ENCODE results near the gene SCML2. TPM values are rescaled to one million over a fixed set of nuclear protein-coding genes. Genes with fewer than 3 reads are reported as not detected.

Gene SCML2
- total and polyA plus RNA-seq, 9 donors = 3.1 to 6.7 (median 5.1) TPM

DNA sequence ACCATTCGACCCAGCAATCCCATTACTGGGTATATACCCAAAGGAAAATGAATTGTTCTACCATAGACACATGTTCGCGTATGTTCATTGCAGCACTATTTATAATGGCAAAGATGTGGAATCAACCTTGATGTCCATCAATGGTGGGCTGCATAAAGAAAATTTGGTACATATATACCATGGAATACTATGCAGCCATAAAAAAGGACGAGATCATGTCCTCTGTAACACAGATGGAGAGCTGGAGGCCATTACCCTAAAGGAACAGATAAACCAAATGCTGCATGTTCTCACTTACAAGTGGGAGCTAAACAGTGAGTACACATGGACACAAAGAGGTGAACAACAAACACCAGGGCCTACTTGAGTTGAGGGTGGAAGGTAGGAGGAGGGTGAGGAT lies 45.1 kb downstream of the SCML2 start:
- Histone ChIP-seq H3K4me3 (no peak overlapping the region), H3K27me3 (no peaks in the 10 kb centered on the region), H3K4me1 (ENCODE audit: insufficient read depth) (no peaks in the 10 kb centered on the region), H3K27ac (no peak overlapping the region), H3K9me3 (no peaks in the 10 kb centered on the region), H3K36me3 (no peaks in the 10 kb centered on the region)
- DNase-seq = no peak
- intact Hi-C loops (cut with DNase I) = no loop called here
- 82 to 85% (median 83%) methylated on average over 4 of the region's 4 CpGs for WGBS, 3 donors
- TF ChIP-seq, protein P1, sequence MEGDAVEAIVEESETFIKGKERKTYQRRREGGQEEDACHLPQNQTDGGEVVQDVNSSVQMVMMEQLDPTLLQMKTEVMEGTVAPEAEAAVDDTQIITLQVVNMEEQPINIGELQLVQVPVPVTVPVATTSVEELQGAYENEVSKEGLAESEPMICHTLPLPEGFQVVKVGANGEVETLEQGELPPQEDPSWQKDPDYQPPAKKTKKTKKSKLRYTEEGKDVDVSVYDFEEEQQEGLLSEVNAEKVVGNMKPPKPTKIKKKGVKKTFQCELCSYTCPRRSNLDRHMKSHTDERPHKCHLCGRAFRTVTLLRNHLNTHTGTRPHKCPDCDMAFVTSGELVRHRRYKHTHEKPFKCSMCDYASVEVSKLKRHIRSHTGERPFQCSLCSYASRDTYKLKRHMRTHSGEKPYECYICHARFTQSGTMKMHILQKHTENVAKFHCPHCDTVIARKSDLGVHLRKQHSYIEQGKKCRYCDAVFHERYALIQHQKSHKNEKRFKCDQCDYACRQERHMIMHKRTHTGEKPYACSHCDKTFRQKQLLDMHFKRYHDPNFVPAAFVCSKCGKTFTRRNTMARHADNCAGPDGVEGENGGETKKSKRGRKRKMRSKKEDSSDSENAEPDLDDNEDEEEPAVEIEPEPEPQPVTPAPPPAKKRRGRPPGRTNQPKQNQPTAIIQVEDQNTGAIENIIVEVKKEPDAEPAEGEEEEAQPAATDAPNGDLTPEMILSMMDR (IDR thresholded peaks at IDR 0.05) = no peak
- no peak for TF ChIP-seq EP300 (IDR thresholded peaks at IDR 0.05)
- no peak for TF ChIP-seq POLR2A (IDR thresholded peaks at IDR 0.05)

DNA sequence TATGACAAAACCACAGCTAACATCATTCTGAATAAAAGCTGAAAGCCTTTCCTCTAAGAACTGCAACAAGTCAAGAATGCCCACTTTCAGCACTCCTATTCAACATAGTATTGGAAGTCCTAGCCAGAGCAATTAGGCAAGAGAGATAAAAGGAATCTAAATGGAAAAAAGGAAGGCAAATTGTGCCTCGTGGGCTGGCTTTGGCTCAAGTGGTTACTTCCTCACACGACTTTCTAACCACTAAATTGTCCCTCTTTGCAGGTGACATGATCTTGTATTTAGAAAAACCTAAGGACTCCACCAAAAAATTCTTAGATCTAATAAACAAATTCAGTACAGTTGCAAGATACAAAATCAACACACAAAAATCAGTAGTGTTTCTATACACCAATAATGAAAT lies 57.2 kb downstream of the SCML2 start:
- no peak for TF ChIP-seq EP300 (IDR thresholded peaks at IDR 0.05)
- TF ChIP-seq, protein P1 (IDR thresholded peaks at IDR 0.05) = no peak
- TF ChIP-seq POLR2A (IDR thresholded peaks at IDR 0.05) = no peak
- WGBS, 3 donors = 53 to 69% (median 62%) methylated on average over 2 of the region's 2 CpGs
- Histone ChIP-seq H3K9me3 (no peaks in the 10 kb centered on the region), H3K27ac (no peak overlapping the region), H3K27me3 (no peaks in the 10 kb centered on the region), H3K4me1 (ENCODE audit: insufficient read depth) (no peaks in the 10 kb centered on the region), H3K4me3 (no peak overlapping the region), H3K36me3 (no peaks in the 10 kb centered on the region)
- no peak for DNase-seq
- intact Hi-C loops (cut with DNase I) = no loop called here

DNA sequence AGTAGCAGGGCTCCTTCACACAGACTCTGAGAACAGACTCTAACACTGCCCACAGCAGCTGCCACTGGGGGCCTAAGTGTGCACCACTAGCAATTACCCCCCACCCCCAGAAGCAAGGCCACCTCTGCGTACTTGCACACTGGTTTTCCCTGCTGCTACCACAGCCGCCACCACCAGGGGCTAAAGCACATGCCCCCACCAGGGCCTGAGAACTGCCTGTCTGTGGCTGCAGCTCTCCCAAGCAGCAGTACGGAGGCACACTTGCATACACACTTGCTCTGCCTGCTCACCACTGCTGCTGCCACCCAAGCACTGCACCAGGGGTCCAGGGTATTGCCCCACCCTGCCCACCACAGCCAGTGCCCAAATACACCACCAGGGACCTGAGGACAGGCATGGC lies 59.6 kb downstream of the SCML2 start:
- WGBS, 3 donors = 74 to 79% (median 74%) methylated on average over 3 of the region's 3 CpGs
- H3K9me3 ChIP-seq = no peaks in the 10 kb centered on the region
- DNase-seq = no peak
- no peak overlapping the region for H3K27ac ChIP-seq
- TF ChIP-seq POLR2A (IDR thresholded peaks at IDR 0.05) (no peak), EP300 (IDR thresholded peaks at IDR 0.05) (no peak)
- TF ChIP-seq, protein P1 (IDR thresholded peaks at IDR 0.05) = no peak
- H3K4me1 ChIP-seq (ENCODE audit: insufficient read depth) = peaks cover 2% of the 10 kb centered on the region
- no peaks in the 10 kb centered on the region for H3K36me3 ChIP-seq
- H3K27me3 ChIP-seq = no peaks in the 10 kb centered on the region
- intact Hi-C loops (cut with DNase I) = no loop called here
- H3K4me3 ChIP-seq = no peak overlapping the region

DNA sequence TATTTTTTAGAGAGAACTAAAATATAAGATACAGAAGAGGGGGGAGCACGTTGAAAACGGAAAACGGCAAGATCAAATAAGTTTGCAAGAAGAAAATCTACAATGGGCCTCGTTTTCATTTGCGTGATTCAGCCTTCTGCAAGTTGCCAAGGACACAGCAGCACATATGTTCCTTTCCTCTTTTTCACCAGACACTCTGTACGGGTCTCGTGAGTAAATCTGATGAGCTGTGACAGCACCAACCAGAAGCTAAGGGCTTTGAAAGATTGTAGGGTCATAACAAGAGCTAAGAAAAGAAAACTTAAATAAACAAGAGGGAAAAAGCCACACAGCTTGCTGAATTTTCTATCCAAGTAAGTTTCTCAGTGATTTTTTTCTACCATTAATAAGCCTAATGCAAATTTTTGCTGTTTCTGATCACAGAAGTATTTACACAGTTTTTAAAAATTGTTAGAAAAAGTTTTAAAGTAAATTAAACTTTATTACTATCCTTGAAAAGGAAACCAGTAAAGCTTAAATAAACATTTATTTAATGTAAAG lies 63.4 kb downstream of the SCML2 start:
- no peak for DNase-seq

DNA sequence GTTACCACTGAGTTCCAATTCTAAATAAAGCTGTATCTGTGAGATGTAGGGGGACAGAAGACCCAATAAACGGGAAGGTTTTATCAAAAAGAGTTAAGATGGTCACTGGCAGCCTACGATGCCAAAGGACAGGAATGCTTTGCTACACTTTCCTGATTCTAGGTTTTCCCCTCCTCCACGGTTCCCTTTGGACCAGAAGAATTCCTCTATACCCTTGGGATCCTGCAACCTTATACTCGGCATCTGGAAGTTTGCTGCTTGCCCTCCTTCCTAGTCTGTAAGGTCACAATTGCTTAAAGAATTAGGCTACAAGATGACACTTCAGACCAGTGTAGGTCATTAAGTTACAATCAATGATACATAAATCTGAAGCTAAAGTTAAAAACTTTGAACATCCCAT lies 64.3 kb downstream of the SCML2 start:
- no peak overlapping the region for H3K4me3 ChIP-seq
- H3K9me3 ChIP-seq = no peaks in the 10 kb centered on the region
- H3K36me3 ChIP-seq = no peaks in the 10 kb centered on the region
- intact Hi-C loops (cut with DNase I) = no loop called here
- WGBS, 3 donors = 9 to 21% (median 16%) methylated on average over 4 of the region's 4 CpGs
- H3K27ac ChIP-seq = no peak overlapping the region
- no peak for DNase-seq
- H3K27me3 ChIP-seq = no peaks in the 10 kb centered on the region
- H3K4me1 ChIP-seq (ENCODE audit: insufficient read depth) = peaks cover 2% of the 10 kb centered on the region
- TF ChIP-seq EP300 (IDR thresholded peaks at IDR 0.05) (no peak), POLR2A (IDR thresholded peaks at IDR 0.05) (no peak)
- TF ChIP-seq, protein P1 (IDR thresholded peaks at IDR 0.05) = no peak

More for the DNA sequence above, 63.4 kb downstream of the SCML2 start:
- H3K27ac ChIP-seq = no peak overlapping the region
- 29 to 38% (median 31%) methylated on average over 7 of the region's 7 CpGs for WGBS, 3 donors
- H3K27me3 ChIP-seq = no peaks in the 10 kb centered on the region
- no peaks in the 10 kb centered on the region for H3K36me3 ChIP-seq
- TF ChIP-seq POLR2A (IDR thresholded peaks at IDR 0.05) (no peak), EP300 (IDR thresholded peaks at IDR 0.05) (no peak)
- intact Hi-C loops (cut with DNase I) = no loop called here
- H3K4me1 ChIP-seq (ENCODE audit: insufficient read depth) = peaks cover 2% of the 10 kb centered on the region
- H3K4me3 ChIP-seq = no peak overlapping the region
- H3K9me3 ChIP-seq = no peaks in the 10 kb centered on the region
